HepG2 (cell line): ENCODE measurements around the gene NDUFB8. TPM values are rescaled to one million over a fixed set of nuclear protein-coding genes. Genes with fewer than 3 reads are reported as not detected.
A peak's percentile ranks its signal among the peaks of the same experiment; 100 is the strongest.

Experiments used
- ELF3 ChIP-seq: IDR thresholded peaks from 2 replicates; pipeline ENCODE4 v1.6.1; 2016; ENCODE audit warnings: missing genetic modification reagents, missing compliant biosample characterization
- FOXO1 ChIP-seq: sonication (generic); formaldehyde crosslinking; IDR thresholded peaks from 2 replicates; pipeline ENCODE4 v1.4.0; 2020; ENCODE audit warnings: missing genetic modification reagents
- HNRNPLL ChIP-seq: fragments of 200-400 bp; formaldehyde crosslinking; IDR thresholded peaks from 2 replicates; pipeline ENCODE4 v1.6.1; 2017; ENCODE audit warnings: mild to moderate bottlenecking, low read depth, low read length; ENCODE audit not compliant: poor library complexity, severe bottlenecking
- HOXA3 ChIP-seq: sonication (generic); formaldehyde crosslinking; IDR thresholded peaks from 2 replicates; pipeline ENCODE4 v1.5.0; 2020; ENCODE audit warnings: missing genetic modification reagents
- KDM5B ChIP-seq: sonication (generic); formaldehyde crosslinking; IDR thresholded peaks from 2 replicates; pipeline ENCODE4 v1.4.0; 2020; ENCODE audit warnings: missing genetic modification reagents, mild to moderate bottlenecking, borderline replicate concordance
- POLR2AphosphoS5 ChIP-seq: IDR thresholded peaks from 2 replicates; pipeline ENCODE4 v1.6.1; 2012; ENCODE audit warnings: low read depth, low read length
- RARA ChIP-seq: IDR thresholded peaks from 2 replicates; pipeline ENCODE4 v1.6.1; 2016; ENCODE audit warnings: missing genetic modification reagents, missing compliant biosample characterization
- STAT5B ChIP-seq: sonication (generic); formaldehyde crosslinking; IDR thresholded peaks from 2 replicates; pipeline ENCODE4 v1.4.0; 2020; ENCODE audit warnings: missing genetic modification reagents
- TBL1XR1 ChIP-seq: fragments of 150-350 bp; IDR thresholded peaks from 2 replicates; pipeline ENCODE4 v1.6.1; 2014; ENCODE audit warnings: borderline replicate concordance, low read length; ENCODE audit not compliant: partially characterized antibody
- XBP1 ChIP-seq: sonication (generic); formaldehyde crosslinking; IDR thresholded peaks from 2 replicates; pipeline ENCODE4 v1.5.0; 2020; ENCODE audit warnings: missing genetic modification reagents
- ZBTB8A ChIP-seq: sonication (generic); formaldehyde crosslinking; IDR thresholded peaks from 2 replicates; pipeline ENCODE4 v1.4.0; 2020; ENCODE audit warnings: mild to moderate bottlenecking, low read depth, missing genetic modification reagents, borderline replicate concordance
- ZNF225 ChIP-seq: sonication (generic); formaldehyde crosslinking; IDR thresholded peaks from 2 replicates; pipeline ENCODE4 v1.4.0; 2020; ENCODE audit warnings: mild to moderate bottlenecking, missing genetic modification reagents
- polyA plus RNA-seq, 8 experiments: library from polyadenylated mRNA; depleted of rRNA in 3 of 8; stranded (reverse) in 7 of 8; unstranded in 1 of 8; fragments of >200 nt; fragmentation: Illumina TruSeq in 4 of 8; extraction: Trizol in 4 of 8; gene quantifications; 2 replicates each; pipeline versions ENCODE4 v1.2.1 to v1.2.3, GENCODE V29; 2011 to 2016; ENCODE audit warnings: low read depth in 4 of 8, missing spikeins in 1 of 8, mixed read lengths in 1 of 8; ENCODE audit not compliant: insufficient read depth in 1 of 8
- total RNA-seq, 5 experiments: library from RNA; depleted of rRNA; stranded (reverse); fragments of >200 nt; fragmentation: Illumina TruSeq; extraction: Trizol; gene quantifications; 2 replicates each; pipeline ENCODE4 v1.2.3, GENCODE V29; 2016; ENCODE audit warnings: low read depth in 1 of 5
- TF ChIP-seq, protein P1 (sequence below): sonication (generic); formaldehyde crosslinking; IDR thresholded peaks from 2 replicates; pipeline ENCODE4 v1.5.1; 2020; ENCODE audit warnings: mild to moderate bottlenecking, moderate library complexity, missing genetic modification reagents
- TF ChIP-seq, protein P2 (sequence below): IDR thresholded peaks from 2 replicates; pipeline ENCODE4 v1.6.1; 2016
- TF ChIP-seq, protein P3 (sequence below): sonication (generic); formaldehyde crosslinking; IDR thresholded peaks from 2 replicates; pipeline ENCODE4 v1.4.0; 2020; ENCODE audit warnings: missing genetic modification reagents, borderline replicate concordance
- TF ChIP-seq, protein P4 (sequence below): sonication (generic); formaldehyde crosslinking; IDR thresholded peaks from 2 replicates; pipeline ENCODE4 v1.5.0; 2020; ENCODE audit warnings: missing genetic modification reagents
- TF ChIP-seq, protein P5 (sequence below): sonication (generic); formaldehyde crosslinking; IDR thresholded peaks from 2 replicates; pipeline ENCODE4 v1.4.0; 2020; ENCODE audit warnings: missing genetic modification reagents, borderline replicate concordance
- TF ChIP-seq, protein P6 (sequence below): sonication (generic); formaldehyde crosslinking; IDR thresholded peaks from 2 replicates; pipeline ENCODE4 v1.9.0; 2022; ENCODE audit warnings: missing genetic modification reagents, mild to moderate bottlenecking, borderline replicate concordance

The NDUFB8 gene
- total and polyA plus RNA-seq, 2 of the 13 experiments (the other 11 are each of a cell fraction or from before 2014, with no cell fraction given) = 210 to 216 TPM

DNA sequence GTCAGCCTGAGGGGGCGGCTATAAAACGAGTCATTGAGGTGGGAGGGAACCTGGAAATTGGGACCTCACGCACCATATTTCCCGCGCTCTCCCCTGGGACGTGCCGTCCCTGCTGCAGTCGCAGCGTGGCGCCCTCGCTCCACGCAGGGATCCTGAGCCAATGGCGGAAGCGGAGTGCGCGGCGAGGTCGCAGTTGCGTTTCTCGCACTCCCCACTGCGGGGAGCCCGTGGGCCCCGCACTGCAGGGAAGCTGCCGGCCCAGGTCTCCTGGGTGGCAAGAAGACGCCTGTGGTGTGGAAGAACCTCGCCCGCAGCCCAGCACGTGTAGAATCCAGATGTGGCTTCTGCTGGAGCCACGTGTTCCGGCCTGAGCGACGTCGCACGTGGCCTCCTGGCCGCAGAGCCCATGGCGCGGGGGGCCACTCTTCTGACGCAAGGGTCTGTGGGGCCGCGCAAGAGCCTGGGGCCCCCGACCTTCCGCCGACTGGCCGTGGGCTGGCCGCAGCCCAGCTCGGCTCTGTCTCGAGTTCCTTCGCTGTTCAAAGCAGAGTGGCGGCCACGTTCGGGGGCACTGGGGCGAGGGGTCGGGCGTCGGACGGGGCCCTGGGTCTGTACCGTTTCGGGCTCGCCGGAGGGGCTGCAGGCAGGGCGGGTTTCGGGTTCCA is 32.5 kb upstream of the NDUFB8 start (continued):
- TF ChIP-seq KDM5B (CRISPR knock-in tag) (peak; percentile 60; the same call in 1 of the 2 replicates), ZBTB8A (no peak), HNRNPLL (peak; percentile 81), STAT5B (CRISPR knock-in tag) (no peak), TBL1XR1 (no peak), ELF3 (CRISPR knock-in tag) (peak; percentile 66), ZNF225 (CRISPR knock-in tag) (peak; percentile 63; the same call in 1 of the 2 replicates), FOXO1 (0 out of 2 replicates have a peak, but pooled peaks have one; percentile 14), XBP1 (no peak), HOXA3 (CRISPR knock-in tag) (peak; percentile 71; the same call in 1 of the 2 replicates), RARA (0 out of 2 replicates have a peak, but pooled peaks have one; percentile 17), POLR2AphosphoS5 (no peak)
- TF ChIP-seq, protein P1, sequence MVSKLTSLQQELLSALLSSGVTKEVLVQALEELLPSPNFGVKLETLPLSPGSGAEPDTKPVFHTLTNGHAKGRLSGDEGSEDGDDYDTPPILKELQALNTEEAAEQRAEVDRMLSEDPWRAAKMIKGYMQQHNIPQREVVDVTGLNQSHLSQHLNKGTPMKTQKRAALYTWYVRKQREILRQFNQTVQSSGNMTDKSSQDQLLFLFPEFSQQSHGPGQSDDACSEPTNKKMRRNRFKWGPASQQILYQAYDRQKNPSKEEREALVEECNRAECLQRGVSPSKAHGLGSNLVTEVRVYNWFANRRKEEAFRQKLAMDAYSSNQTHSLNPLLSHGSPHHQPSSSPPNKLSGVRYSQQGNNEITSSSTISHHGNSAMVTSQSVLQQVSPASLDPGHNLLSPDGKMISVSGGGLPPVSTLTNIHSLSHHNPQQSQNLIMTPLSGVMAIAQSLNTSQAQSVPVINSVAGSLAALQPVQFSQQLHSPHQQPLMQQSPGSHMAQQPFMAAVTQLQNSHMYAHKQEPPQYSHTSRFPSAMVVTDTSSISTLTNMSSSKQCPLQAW (CRISPR knock-in tag) = peak; percentile 47; the same call in 1 of the 2 replicates
- TF ChIP-seq, protein P2, sequence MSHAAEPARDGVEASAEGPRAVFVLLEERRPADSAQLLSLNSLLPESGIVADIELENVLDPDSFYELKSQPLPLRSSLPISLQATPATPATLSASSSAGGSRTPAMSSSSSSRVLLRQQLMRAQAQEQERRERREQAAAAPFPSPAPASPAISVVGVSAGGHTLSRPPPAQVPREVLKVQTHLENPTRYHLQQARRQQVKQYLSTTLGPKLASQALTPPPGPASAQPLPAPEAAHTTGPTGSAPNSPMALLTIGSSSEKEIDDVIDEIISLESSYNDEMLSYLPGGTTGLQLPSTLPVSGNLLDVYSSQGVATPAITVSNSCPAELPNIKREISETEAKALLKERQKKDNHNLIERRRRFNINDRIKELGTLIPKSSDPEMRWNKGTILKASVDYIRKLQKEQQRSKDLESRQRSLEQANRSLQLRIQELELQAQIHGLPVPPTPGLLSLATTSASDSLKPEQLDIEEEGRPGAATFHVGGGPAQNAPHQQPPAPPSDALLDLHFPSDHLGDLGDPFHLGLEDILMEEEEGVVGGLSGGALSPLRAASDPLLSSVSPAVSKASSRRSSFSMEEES = no peak
- TF ChIP-seq, protein P3, sequence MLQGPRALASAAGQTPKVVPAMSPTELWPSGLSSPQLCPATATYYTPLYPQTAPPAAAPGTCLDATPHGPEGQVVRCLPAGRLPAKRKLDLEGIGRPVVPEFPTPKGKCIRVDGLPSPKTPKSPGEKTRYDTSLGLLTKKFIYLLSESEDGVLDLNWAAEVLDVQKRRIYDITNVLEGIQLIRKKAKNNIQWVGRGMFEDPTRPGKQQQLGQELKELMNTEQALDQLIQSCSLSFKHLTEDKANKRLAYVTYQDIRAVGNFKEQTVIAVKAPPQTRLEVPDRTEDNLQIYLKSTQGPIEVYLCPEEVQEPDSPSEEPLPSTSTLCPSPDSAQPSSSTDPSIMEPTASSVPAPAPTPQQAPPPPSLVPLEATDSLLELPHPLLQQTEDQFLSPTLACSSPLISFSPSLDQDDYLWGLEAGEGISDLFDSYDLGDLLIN = no peak
- TF ChIP-seq, protein P4, sequence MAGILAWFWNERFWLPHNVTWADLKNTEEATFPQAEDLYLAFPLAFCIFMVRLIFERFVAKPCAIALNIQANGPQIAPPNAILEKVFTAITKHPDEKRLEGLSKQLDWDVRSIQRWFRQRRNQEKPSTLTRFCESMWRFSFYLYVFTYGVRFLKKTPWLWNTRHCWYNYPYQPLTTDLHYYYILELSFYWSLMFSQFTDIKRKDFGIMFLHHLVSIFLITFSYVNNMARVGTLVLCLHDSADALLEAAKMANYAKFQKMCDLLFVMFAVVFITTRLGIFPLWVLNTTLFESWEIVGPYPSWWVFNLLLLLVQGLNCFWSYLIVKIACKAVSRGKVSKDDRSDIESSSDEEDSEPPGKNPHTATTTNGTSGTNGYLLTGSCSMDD (CRISPR knock-in tag) = no peak
- TF ChIP-seq, protein P5, sequence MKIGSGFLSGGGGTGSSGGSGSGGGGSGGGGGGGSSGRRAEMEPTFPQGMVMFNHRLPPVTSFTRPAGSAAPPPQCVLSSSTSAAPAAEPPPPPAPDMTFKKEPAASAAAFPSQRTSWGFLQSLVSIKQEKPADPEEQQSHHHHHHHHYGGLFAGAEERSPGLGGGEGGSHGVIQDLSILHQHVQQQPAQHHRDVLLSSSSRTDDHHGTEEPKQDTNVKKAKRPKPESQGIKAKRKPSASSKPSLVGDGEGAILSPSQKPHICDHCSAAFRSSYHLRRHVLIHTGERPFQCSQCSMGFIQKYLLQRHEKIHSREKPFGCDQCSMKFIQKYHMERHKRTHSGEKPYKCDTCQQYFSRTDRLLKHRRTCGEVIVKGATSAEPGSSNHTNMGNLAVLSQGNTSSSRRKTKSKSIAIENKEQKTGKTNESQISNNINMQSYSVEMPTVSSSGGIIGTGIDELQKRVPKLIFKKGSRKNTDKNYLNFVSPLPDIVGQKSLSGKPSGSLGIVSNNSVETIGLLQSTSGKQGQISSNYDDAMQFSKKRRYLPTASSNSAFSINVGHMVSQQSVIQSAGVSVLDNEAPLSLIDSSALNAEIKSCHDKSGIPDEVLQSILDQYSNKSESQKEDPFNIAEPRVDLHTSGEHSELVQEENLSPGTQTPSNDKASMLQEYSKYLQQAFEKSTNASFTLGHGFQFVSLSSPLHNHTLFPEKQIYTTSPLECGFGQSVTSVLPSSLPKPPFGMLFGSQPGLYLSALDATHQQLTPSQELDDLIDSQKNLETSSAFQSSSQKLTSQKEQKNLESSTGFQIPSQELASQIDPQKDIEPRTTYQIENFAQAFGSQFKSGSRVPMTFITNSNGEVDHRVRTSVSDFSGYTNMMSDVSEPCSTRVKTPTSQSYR (CRISPR knock-in tag) = peak; percentile 12; the same call in 1 of the 2 replicates
- TF ChIP-seq, protein P6, sequence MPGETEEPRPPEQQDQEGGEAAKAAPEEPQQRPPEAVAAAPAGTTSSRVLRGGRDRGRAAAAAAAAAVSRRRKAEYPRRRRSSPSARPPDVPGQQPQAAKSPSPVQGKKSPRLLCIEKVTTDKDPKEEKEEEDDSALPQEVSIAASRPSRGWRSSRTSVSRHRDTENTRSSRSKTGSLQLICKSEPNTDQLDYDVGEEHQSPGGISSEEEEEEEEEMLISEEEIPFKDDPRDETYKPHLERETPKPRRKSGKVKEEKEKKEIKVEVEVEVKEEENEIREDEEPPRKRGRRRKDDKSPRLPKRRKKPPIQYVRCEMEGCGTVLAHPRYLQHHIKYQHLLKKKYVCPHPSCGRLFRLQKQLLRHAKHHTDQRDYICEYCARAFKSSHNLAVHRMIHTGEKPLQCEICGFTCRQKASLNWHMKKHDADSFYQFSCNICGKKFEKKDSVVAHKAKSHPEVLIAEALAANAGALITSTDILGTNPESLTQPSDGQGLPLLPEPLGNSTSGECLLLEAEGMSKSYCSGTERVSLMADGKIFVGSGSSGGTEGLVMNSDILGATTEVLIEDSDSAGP (CRISPR knock-in tag) = peak; percentile 77
